ENCODE measurements around the gene C20orf202.
"Not testable (repeated sequence)": the region's sequence is repeated elsewhere in the genome, so short reads cannot be mapped to it uniquely, and the experiment has no call there.

The C20orf202 gene

DNA sequence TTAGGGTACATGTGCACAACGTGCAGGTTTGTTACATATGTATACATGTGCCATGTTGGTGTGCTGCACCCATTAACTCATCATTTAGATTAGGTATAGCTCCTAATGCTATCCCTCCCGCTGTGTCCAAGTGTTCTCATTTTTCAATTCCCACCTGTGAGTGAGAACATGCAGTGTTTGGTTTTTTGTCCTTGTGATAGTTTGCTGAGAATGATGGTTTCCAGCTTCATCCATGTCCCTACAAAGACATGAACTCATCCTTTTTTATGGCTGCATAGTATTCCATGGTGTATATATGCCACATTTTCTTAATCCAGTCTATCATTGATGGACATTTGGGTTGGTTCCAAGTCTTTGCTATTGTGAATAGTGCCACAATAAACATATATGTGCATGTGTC is 47.0 kb downstream of the C20orf202 start:
- DNase-seq, result not testable (repeated sequence)

DNA sequence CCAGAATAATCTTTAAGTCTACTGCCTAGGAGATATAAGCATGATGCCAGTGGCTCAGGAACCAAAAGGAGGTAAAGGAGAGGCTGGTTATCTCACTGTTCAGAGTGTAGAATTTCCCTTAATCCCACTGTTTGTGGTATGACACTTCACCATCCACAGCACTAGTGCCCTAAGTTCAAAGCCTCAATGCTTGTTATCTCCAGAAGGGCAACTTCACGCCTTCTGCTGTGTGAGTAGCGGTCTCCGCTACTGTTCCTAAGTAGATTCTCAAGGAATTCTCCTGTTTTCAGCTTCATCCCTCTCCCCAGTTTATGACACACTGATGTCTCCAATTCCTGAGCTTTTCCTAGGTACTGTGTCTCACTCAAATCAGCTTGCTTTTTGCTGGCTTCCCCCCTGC is 49.2 kb downstream of the C20orf202 start:
- DNase-seq, result no peak

DNA sequence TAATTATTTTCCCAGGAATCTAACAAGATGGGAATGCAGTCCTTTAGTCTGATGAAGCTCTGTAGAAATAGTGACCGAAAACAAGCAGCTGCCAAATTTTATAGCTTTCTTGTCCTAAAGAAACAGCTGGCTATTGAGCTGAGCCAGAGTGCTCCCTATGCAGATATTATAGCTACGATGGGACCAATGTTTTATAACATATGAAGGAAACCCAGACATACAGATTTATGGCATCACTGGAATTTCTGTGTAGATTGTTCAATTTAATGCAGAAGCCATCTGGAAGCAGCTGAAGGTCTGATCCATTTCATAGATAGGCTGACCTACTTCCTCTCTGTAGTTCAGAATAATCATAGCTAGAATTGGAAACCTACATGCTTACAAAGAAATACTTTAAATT is 51.0 kb downstream of the C20orf202 start:
- DNase-seq, result no peak

DNA sequence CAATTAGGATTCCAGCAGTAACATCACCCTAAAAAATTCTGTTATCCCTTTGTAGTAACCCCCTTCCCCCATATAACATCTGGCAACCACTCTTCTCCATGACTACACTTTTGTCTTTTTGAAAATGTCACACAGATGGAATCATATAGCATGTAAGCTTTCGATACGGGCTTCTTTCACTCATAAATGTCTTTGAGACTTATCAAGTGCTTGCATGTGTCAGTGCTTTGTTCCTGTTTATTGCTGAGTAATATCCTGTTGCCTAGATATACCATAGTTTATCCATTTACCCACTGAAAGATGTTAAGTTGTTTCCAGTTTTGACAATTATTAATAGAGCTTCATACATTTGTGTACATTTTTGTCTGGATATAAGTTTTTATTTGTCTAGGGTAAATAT is 52.4 kb downstream of the C20orf202 start:
- DNase-seq, result no peak
